ENCODE measurements around the gene ACOT13. TPM values are rescaled to one million over a fixed set of nuclear protein-coding genes. Genes with fewer than 3 reads are reported as not detected.
"Not testable (repeated sequence)": the region's sequence is repeated elsewhere in the genome, so short reads cannot be mapped to it uniquely, and the experiment has no call there.

ACOT13 gene
- total RNA-seq, 2 experiments from 2014 or later = 21.3 to 22.6 TPM

GRCh38 chr6:24754378-24754777, 87.5 kb downstream of the ACOT13 start:
- peaks cover 14% of the 10 kb centered on the region for H3K27me3 Mint-ChIP-seq (ENCODE audit: low read depth)
- H3K9me3 Mint-ChIP-seq (ENCODE audit: insufficient read depth); H3K4me3 Mint-ChIP-seq; POLR2A ChIA-PET; H3K27ac Mint-ChIP-seq; H3K4me1 Mint-ChIP-seq (ENCODE audit: low read depth); ATAC-seq; DNase-seq; H3K36me3 Mint-ChIP-seq (ENCODE audit: low read depth): not testable (repeated sequence)
- CTCF ChIA-PET = interaction anchor here (0.6 to 1.2 kb wide), 3 partner anchors 11 to 260 kb away, joined by 3 to 4 read pairs (median 3); no protein-coding TSS in a partner anchor

Other genes with a start within 250 kb of the ACOT13 start
- under 1 TPM; 0.34 to 0.45 TPM for gene GPLD1, start 177.5 kb upstream of the ACOT13 start, total RNA-seq
- 1 to 10 TPM; 4.8 to 4.9 TPM for gene ALDH5A1, start 172.1 kb upstream of the ACOT13 start, total RNA-seq
- gene KIAA0319, start 20.9 kb upstream of the ACOT13 start, total RNA-seq = under 1 TPM in 1 of 2 experiments, not detected in 1; 0.10 TPM
- 10 to 100 TPM; 43.0 to 44.0 TPM for gene TDP2, start 178 bp upstream of the ACOT13 start, total RNA-seq
- gene C6orf62, start 52.1 kb downstream of the ACOT13 start, total RNA-seq = 100 to 1,000 TPM; 121 to 128 TPM
- gene GMNN, start 107.9 kb downstream of the ACOT13 start, total RNA-seq = 10 to 100 TPM; 87.0 to 88.4 TPM
- 1 to 10 TPM in 1 of 2 experiments, under 1 TPM in 1; 0.97 to 1.7 TPM for gene ARMH2, start 131.8 kb downstream of the ACOT13 start, total RNA-seq

Measured in activated CD8-positive, alpha-beta T cell treated with anti-CD3 and anti-CD28 coated beads, Interleukin-2, amount 10 ng/mL, durations not matched to agents 7 days and 5 days (primary cell).